HepG2 (cell line): ENCODE data around the gene OTOP2. TPM values are rescaled to one million over a fixed set of nuclear protein-coding genes. Genes with fewer than 3 reads are reported as not detected.
A peak's percentile ranks its signal among the peaks of the same experiment; 100 is the strongest.

Experiments used
- DNMT3B ChIP-seq: conservative IDR thresholded peaks from 2 replicates; pipeline ENCODE4 v1.6.1; 2016; ENCODE audit warnings: missing biosample characterization, control low read depth
- GABPB1 ChIP-seq: IDR thresholded peaks from 2 replicates; pipeline ENCODE4 v1.6.1; 2016; ENCODE audit warnings: mild to moderate bottlenecking, missing genetic modification reagents, moderate library complexity, missing compliant biosample characterization
- HNRNPH1 ChIP-seq: fragments of 200-400 bp; formaldehyde crosslinking; optimal IDR thresholded peaks from 2 replicates; pipeline ENCODE3; 2017; ENCODE audit warnings: mild to moderate bottlenecking, low read depth, low read length
- IKZF4 ChIP-seq: sonication (generic); formaldehyde crosslinking; IDR thresholded peaks from 2 replicates; pipeline ENCODE4 v1.5.1; 2020; ENCODE audit warnings: borderline replicate concordance, mild to moderate bottlenecking, low read depth, missing genetic modification reagents; ENCODE audit errors: not compliant biosample characterization
- KAT7 ChIP-seq: IDR thresholded peaks from 2 replicates; pipeline ENCODE4 v1.6.1; 2018; ENCODE audit warnings: borderline replicate concordance, missing compliant biosample characterization
- KDM4B ChIP-seq: sonication (generic); formaldehyde crosslinking; IDR thresholded peaks from 2 replicates; pipeline ENCODE4 v1.4.0; 2020; ENCODE audit warnings: missing genetic modification reagents
- KLF16 ChIP-seq, 2 experiments: sonication (generic) in 1 of 2; formaldehyde crosslinking in 1 of 2; IDR thresholded peaks; 2 replicates each; pipeline versions ENCODE4 v1.6.1 to v1.8.0; 2016 to 2023; ENCODE audit warnings: missing genetic modification reagents in 2 of 2, missing compliant biosample characterization in 1 of 2
- MYC ChIP-seq: sonication (generic); formaldehyde crosslinking; IDR thresholded peaks from 2 replicates; pipeline ENCODE4 v1.9.0; 2021; ENCODE audit warnings: missing genetic modification reagents, borderline replicate concordance
- SMAD1 ChIP-seq: sonication (generic); formaldehyde crosslinking; IDR thresholded peaks from 2 replicates; pipeline ENCODE4 v1.4.0; 2020; ENCODE audit warnings: missing genetic modification reagents, low read depth, mild to moderate bottlenecking, borderline replicate concordance
- SOX6 ChIP-seq, 2 experiments: fragments of 450-650 bp in 1 of 2; sonication (generic) in 1 of 2; formaldehyde crosslinking in 1 of 2; IDR thresholded peaks; 2 replicates each; pipeline versions ENCODE4 v1.4.0 to v1.6.1; 2017 to 2020; ENCODE audit warnings: antibody characterized with exemption in 1 of 2, mild to moderate bottlenecking in 1 of 2, missing genetic modification reagents in 1 of 2
- SRSF4 ChIP-seq: fragments of 200-400 bp; formaldehyde crosslinking; IDR thresholded peaks from one replicate; pipeline ENCODE4 v1.6.1; 2018; ENCODE audit warnings: mild to moderate bottlenecking, low read depth, low read length, moderate library complexity; ENCODE audit not compliant: poor library complexity, severe bottlenecking
- TARDBP ChIP-seq: sonication (generic); formaldehyde crosslinking; IDR thresholded peaks from 2 replicates; pipeline ENCODE4 v1.8.0; 2022; ENCODE audit warnings: mild to moderate bottlenecking, missing genetic modification reagents
- ZMYM4 ChIP-seq: sonication (generic); formaldehyde crosslinking; IDR thresholded peaks from 2 replicates; pipeline ENCODE4 v1.8.1; 2023; ENCODE audit warnings: mild to moderate bottlenecking, missing genetic modification reagents
- ZNF354B ChIP-seq: sonication (generic); formaldehyde crosslinking; IDR thresholded peaks from 2 replicates; pipeline ENCODE4 v1.8.0; 2022; ENCODE audit warnings: mild to moderate bottlenecking, missing genetic modification reagents
- ZNF567 ChIP-seq: sonication (generic); formaldehyde crosslinking; IDR thresholded peaks from 2 replicates; pipeline ENCODE4 v1.8.1; 2023; ENCODE audit warnings: mild to moderate bottlenecking, missing genetic modification reagents, borderline replicate concordance
- polyA plus RNA-seq, 8 experiments: library from polyadenylated mRNA; depleted of rRNA in 3 of 8; stranded (reverse) in 7 of 8; unstranded in 1 of 8; fragments of >200 nt; fragmentation: Illumina TruSeq in 4 of 8; extraction: Trizol in 4 of 8; gene quantifications; 2 replicates each; pipeline versions ENCODE4 v1.2.1 to v1.2.3, GENCODE V29; 2011 to 2016; ENCODE audit warnings: low read depth in 4 of 8, missing spikeins in 1 of 8, mixed read lengths in 1 of 8; ENCODE audit not compliant: insufficient read depth in 1 of 8
- total RNA-seq, 5 experiments: library from RNA; depleted of rRNA; stranded (reverse); fragments of >200 nt; fragmentation: Illumina TruSeq; extraction: Trizol; gene quantifications; 2 replicates each; pipeline ENCODE4 v1.2.3, GENCODE V29; 2016; ENCODE audit warnings: low read depth in 1 of 5
- TF ChIP-seq, protein P1 (sequence below): sonication (generic); formaldehyde crosslinking; IDR thresholded peaks from 2 replicates; pipeline ENCODE4 v1.5.0; 2020; ENCODE audit warnings: missing genetic modification reagents
- TF ChIP-seq, protein P2 (sequence below): sonication (generic); formaldehyde crosslinking; IDR thresholded peaks from 2 replicates; pipeline ENCODE4 v1.5.0; 2020; ENCODE audit warnings: missing genetic modification reagents
- TF ChIP-seq, protein P3 (sequence below): IDR thresholded peaks from 2 replicates; pipeline ENCODE4 v1.6.1; 2016
- TF ChIP-seq, protein P4 (sequence below): sonication (generic); formaldehyde crosslinking; IDR thresholded peaks from 2 replicates; pipeline ENCODE4 v1.4.0; 2020; ENCODE audit warnings: missing genetic modification reagents, borderline replicate concordance
- TF ChIP-seq, protein P5 (sequence below): sonication (generic); formaldehyde crosslinking; IDR thresholded peaks from 2 replicates; pipeline ENCODE4 v1.8.0; 2023; ENCODE audit warnings: mild to moderate bottlenecking, missing genetic modification reagents

Gene OTOP2
- total and polyA plus RNA-seq, 2 of the 13 experiments (the other 11 are each of a cell fraction or from before 2014, with no cell fraction given) = not detected

DNA sequence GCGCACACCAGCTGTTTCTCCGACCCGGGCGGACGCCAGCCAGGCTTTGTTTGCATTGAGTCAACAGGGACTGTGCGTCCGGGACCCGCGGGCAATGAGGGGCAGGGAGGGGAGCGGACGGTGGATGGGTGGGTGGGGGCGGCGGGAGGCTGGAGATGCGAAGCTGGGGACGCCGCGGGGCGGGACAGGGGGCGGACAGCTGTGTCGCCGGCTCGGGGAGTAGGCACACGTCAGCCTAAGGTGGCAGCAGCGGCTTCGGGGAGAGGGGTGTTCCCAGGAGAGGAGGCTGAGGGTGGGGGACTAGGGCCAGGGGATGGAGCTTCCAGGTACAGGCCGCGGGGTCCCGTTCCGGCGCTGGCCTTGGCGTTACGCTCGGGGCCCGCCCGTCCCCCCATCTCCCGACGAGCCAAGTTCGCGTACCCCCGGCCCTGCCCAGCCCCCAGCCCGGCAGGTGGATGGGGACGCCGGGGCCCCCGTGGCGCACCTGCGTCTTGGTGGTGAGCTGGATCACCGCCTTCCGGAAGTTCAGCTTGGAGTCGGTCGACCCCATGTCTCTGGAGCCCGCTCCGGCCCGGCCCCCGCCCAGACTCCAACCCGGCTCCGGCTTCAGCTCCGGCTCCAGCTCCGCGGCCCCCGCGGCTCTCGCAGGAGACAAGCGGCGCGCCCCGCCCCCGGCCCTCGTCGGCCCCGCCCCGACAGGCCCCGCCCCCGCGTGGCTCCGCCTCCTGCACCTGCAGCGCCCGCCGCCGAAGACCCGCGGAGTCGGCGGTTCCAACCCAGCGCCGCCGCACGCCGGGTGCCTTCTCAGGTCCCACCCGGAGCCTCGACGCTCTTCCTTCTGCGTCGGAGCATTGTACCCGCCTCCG, 48.3 kb downstream of the OTOP2 start, which contains the start of gene HID1 (continued):
- TF ChIP-seq, protein P1, sequence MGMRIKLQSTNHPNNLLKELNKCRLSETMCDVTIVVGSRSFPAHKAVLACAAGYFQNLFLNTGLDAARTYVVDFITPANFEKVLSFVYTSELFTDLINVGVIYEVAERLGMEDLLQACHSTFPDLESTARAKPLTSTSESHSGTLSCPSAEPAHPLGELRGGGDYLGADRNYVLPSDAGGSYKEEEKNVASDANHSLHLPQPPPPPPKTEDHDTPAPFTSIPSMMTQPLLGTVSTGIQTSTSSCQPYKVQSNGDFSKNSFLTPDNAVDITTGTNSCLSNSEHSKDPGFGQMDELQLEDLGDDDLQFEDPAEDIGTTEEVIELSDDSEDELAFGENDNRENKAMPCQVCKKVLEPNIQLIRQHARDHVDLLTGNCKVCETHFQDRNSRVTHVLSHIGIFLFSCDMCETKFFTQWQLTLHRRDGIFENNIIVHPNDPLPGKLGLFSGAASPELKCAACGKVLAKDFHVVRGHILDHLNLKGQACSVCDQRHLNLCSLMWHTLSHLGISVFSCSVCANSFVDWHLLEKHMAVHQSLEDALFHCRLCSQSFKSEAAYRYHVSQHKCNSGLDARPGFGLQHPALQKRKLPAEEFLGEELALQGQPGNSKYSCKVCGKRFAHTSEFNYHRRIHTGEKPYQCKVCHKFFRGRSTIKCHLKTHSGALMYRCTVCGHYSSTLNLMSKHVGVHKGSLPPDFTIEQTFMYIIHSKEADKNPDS (CRISPR knock-in tag) = peak; percentile 68; the same call in 1 of the 2 replicates
- no peak for TF ChIP-seq HNRNPH1
- TF ChIP-seq ZNF567 (CRISPR knock-in tag) = no peak
- peak; percentile 55; the same call in 1 of the 2 replicates for TF ChIP-seq MYC (CRISPR knock-in tag)
- no peak; the same call in 1 of the 2 replicates for TF ChIP-seq ZNF354B (CRISPR knock-in tag)
- no peak for TF ChIP-seq SOX6 (IDR thresholded peaks at IDR 0.05)
- peak; percentile 32 for TF ChIP-seq SOX6 (CRISPR knock-in tag; IDR thresholded peaks at IDR 0.05)
- no peak; the same call in 1 of the 2 replicates for TF ChIP-seq KDM4B (CRISPR knock-in tag)
- TF ChIP-seq, protein P2, sequence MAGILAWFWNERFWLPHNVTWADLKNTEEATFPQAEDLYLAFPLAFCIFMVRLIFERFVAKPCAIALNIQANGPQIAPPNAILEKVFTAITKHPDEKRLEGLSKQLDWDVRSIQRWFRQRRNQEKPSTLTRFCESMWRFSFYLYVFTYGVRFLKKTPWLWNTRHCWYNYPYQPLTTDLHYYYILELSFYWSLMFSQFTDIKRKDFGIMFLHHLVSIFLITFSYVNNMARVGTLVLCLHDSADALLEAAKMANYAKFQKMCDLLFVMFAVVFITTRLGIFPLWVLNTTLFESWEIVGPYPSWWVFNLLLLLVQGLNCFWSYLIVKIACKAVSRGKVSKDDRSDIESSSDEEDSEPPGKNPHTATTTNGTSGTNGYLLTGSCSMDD (CRISPR knock-in tag) = no peak
- no peak for TF ChIP-seq DNMT3B (CRISPR knock-in tag)
- TF ChIP-seq ZMYM4 = peak; percentile 51; the same call in 1 of the 2 replicates
- peak; percentile 56; the same call in 1 of the 2 replicates for TF ChIP-seq GABPB1
- TF ChIP-seq, protein P3, sequence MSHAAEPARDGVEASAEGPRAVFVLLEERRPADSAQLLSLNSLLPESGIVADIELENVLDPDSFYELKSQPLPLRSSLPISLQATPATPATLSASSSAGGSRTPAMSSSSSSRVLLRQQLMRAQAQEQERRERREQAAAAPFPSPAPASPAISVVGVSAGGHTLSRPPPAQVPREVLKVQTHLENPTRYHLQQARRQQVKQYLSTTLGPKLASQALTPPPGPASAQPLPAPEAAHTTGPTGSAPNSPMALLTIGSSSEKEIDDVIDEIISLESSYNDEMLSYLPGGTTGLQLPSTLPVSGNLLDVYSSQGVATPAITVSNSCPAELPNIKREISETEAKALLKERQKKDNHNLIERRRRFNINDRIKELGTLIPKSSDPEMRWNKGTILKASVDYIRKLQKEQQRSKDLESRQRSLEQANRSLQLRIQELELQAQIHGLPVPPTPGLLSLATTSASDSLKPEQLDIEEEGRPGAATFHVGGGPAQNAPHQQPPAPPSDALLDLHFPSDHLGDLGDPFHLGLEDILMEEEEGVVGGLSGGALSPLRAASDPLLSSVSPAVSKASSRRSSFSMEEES (CRISPR knock-in tag) = no peak
- peak; percentile 27 for TF ChIP-seq IKZF4 (CRISPR knock-in tag)
- TF ChIP-seq KAT7 (CRISPR knock-in tag) = peak; percentile 28; the same call in 1 of the 2 replicates
- TF ChIP-seq, protein P4, sequence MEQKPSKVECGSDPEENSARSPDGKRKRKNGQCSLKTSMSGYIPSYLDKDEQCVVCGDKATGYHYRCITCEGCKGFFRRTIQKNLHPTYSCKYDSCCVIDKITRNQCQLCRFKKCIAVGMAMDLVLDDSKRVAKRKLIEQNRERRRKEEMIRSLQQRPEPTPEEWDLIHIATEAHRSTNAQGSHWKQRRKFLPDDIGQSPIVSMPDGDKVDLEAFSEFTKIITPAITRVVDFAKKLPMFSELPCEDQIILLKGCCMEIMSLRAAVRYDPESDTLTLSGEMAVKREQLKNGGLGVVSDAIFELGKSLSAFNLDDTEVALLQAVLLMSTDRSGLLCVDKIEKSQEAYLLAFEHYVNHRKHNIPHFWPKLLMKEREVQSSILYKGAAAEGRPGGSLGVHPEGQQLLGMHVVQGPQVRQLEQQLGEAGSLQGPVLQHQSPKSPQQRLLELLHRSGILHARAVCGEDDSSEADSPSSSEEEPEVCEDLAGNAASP (CRISPR knock-in tag) = 0 out of 2 replicates have a peak, but pooled peaks have one; percentile 51
- TF ChIP-seq KLF16 (CRISPR knock-in tag; IDR thresholded peaks at IDR 0.05) = 0 out of 4 replicates have a peak, but pooled peaks of 1 of the 2 experiments have one; percentile 35
- no peak for TF ChIP-seq SRSF4
- peak; percentile 10; the same call in 1 of the 2 replicates for TF ChIP-seq TARDBP (CRISPR knock-in tag)
- no peak for TF ChIP-seq SMAD1 (CRISPR knock-in tag)
- TF ChIP-seq, protein P5, sequence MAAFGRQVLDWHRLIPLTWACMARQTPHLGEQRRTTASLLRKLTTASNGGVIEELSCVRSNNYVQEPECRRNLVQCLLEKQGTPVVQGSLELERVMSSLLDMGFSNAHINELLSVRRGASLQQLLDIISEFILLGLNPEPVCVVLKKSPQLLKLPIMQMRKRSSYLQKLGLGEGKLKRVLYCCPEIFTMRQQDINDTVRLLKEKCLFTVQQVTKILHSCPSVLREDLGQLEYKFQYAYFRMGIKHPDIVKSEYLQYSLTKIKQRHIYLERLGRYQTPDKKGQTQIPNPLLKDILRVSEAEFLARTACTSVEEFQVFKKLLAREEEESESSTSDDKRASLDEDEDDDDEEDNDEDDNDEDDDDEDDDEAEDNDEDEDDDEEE (CRISPR knock-in tag) = peak; percentile 62; the same call in 1 of the 2 replicates
